HepG2 (cell line): ENCODE measurements around the gene PLAC9. TPM values are rescaled to one million over a fixed set of nuclear protein-coding genes. Genes with fewer than 3 reads are reported as not detected.

Experiments used
- ATAC-seq: fragments of 200-7000 bp; cut with Tn5 transposase; 3 replicates; pipeline ENCODE4 v1.9.1; 2020; ENCODE audit warnings: mild to moderate bottlenecking, moderate library complexity
- BruUV-seq: library from RNA; stranded (reverse); fragments of 400-500 nt; replicated peaks from 2 replicates; lab custom pipeline; 2021; lab: Mats Ljungman, UMichigan
- CTCF ChIA-PET: fragments of 300-600 bp; formaldehyde crosslinking; extraction: SDS; loops from one replicate; lab custom pipeline; 2021; ENCODE audit warnings: low total read pairs, inconsistent platforms, low intra/inter-chr PET ratio; lab: Yijun Ruan, JAX
- POLR2A ChIA-PET: fragments of 350-600 bp; sonication (Branson Sonifier 250); formaldehyde crosslinking; loops from one replicate; lab custom pipeline; 2020; ENCODE audit warnings: antibody characterized with exemption, inconsistent platforms; lab: Yijun Ruan, JAX
- DNase-seq: peaks from one replicate; pipeline ENCODE4 v3.0.0-alpha.2; 2015; ENCODE audit warnings: low spot score
- FAIRE-seq: peaks from 3 replicates; lab custom pipeline; 2011; peaks lifted over from hg19 to GRCh38; lab: Jason Lieb, UNC
- H2AFZ ChIP-seq: one replicate; pipeline ENCODE4 v1.6.1; 2011; ENCODE audit warnings: low read length, inconsistent platforms
- H3K27ac ChIP-seq: fragments of 300-600 bp; 3 replicates; pipeline ENCODE4 v1.8.0; 2011; ENCODE audit warnings: mixed run types, mild to moderate bottlenecking, mixed read lengths, low read length, inconsistent platforms; ENCODE audit not compliant: insufficient read depth; ENCODE audit errors: extremely low read length
- H3K27me3 ChIP-seq, 2 experiments: fragments of 200-600 bp in 1 of 2; 2 replicates in 1 of 2; 3 replicates in 1 of 2; pipeline versions ENCODE4 v1.6.0 to v1.8.0; 2011; ENCODE audit warnings: low read length in 2 of 2, mild to moderate bottlenecking in 2 of 2, moderate library complexity in 2 of 2, inconsistent platforms in 1 of 2; ENCODE audit not compliant: insufficient read depth in 2 of 2, control insufficient read depth in 1 of 2
- H3K36me3 ChIP-seq, 2 experiments: fragments of 200-600 bp in 1 of 2; replicated peaks in 1 of 2; 2 replicates in 1 of 2; 3 replicates in 1 of 2; pipeline versions ENCODE4 v1.5.1 to v1.8.0; 2011; ENCODE audit warnings: low read length in 2 of 2, inconsistent platforms in 1 of 2; ENCODE audit not compliant: insufficient read depth in 2 of 2, control insufficient read depth in 1 of 2
- H3K4me1 ChIP-seq: 2 replicates; pipeline ENCODE4 v1.5.1; 2012; ENCODE audit warnings: low read length, inconsistent platforms; ENCODE audit not compliant: insufficient read depth
- H3K4me2 ChIP-seq: 2 replicates; pipeline ENCODE4 v1.6.0; 2011; ENCODE audit warnings: low read depth, low read length, inconsistent platforms
- H3K4me3 ChIP-seq, 3 experiments: fragments of 200-600 bp in 1 of 3; sonication (generic), shearing (Covaris generic) in 1 of 3; replicated peaks in 1 of 3; 2 replicates each; pipeline ENCODE4 v1.5.1; 2011 to 2016; ENCODE audit warnings: low read length in 3 of 3, inconsistent platforms in 2 of 3, low read depth in 2 of 3, mild to moderate bottlenecking in 2 of 3, control low read depth in 1 of 3, mixed read lengths in 1 of 3; ENCODE audit not compliant: insufficient read depth in 1 of 3
- H3K79me2 ChIP-seq: one replicate; pipeline ENCODE4 v1.6.1; 2011; ENCODE audit warnings: low read length, inconsistent platforms; ENCODE audit not compliant: insufficient read depth
- H3K9ac ChIP-seq: 2 replicates; pipeline ENCODE4 v1.6.0; 2011; ENCODE audit warnings: mild to moderate bottlenecking, low read depth, low read length, inconsistent platforms; ENCODE audit not compliant: insufficient read depth
- H3K9me3 ChIP-seq: 2 replicates; pipeline ENCODE4 v1.5.1; 2012; ENCODE audit warnings: mild to moderate bottlenecking, low read length
- H4K20me1 ChIP-seq: 2 replicates; pipeline ENCODE4 v1.6.0; 2011; ENCODE audit warnings: inconsistent platforms, mild to moderate bottlenecking, low read length, moderate library complexity; ENCODE audit not compliant: insufficient read depth
- CENPBD1 ChIP-seq: sonication (generic); formaldehyde crosslinking; IDR thresholded peaks from 2 replicates; pipeline ENCODE4 v1.8.0; 2022; ENCODE audit warnings: missing genetic modification reagents, low read depth, mild to moderate bottlenecking, borderline replicate concordance
- FOSL2 ChIP-seq: sonication (generic); formaldehyde crosslinking; IDR thresholded peaks from 2 replicates; pipeline ENCODE4 v1.4.0; 2020; ENCODE audit warnings: missing genetic modification reagents
- GATAD2A ChIP-seq: IDR thresholded peaks from 2 replicates; pipeline ENCODE4 v1.6.1; 2016
- GPN1 ChIP-seq: sonication (generic); formaldehyde crosslinking; IDR thresholded peaks from 2 replicates; pipeline ENCODE4 v1.5.1; 2020; ENCODE audit warnings: missing genetic modification reagents, borderline replicate concordance
- MEIS1 ChIP-seq: sonication (generic); formaldehyde crosslinking; IDR thresholded peaks from 2 replicates; pipeline ENCODE4 v1.9.0; 2021; ENCODE audit warnings: mild to moderate bottlenecking, missing genetic modification reagents, moderate library complexity, borderline replicate concordance
- NFATC3 ChIP-seq: sonication (generic); formaldehyde crosslinking; IDR thresholded peaks from 2 replicates; pipeline ENCODE4 v1.5.1; 2020; ENCODE audit warnings: mild to moderate bottlenecking, missing genetic modification reagents
- POLR2AphosphoS5 ChIP-seq: IDR thresholded peaks from 2 replicates; pipeline ENCODE4 v1.6.1; 2012; ENCODE audit warnings: low read depth, low read length
- SSRP1 ChIP-seq: IDR thresholded peaks from 2 replicates; pipeline ENCODE4 v1.6.1; 2016; ENCODE audit warnings: control low read depth
- SUZ12 ChIP-seq: fragments of 150-350 bp; IDR thresholded peaks from 2 replicates; pipeline ENCODE4 v1.6.1; 2014; ENCODE audit warnings: low read depth, low read length
- TBX2 ChIP-seq: sonication (generic); formaldehyde crosslinking; IDR thresholded peaks from 2 replicates; pipeline ENCODE4 v1.5.0; 2020; ENCODE audit warnings: missing genetic modification reagents, mild to moderate bottlenecking, borderline replicate concordance
- ZFP82 ChIP-seq: sonication (generic); formaldehyde crosslinking; IDR thresholded peaks from 2 replicates; pipeline ENCODE4 v1.5.1; 2020; ENCODE audit warnings: mild to moderate bottlenecking, missing genetic modification reagents, borderline replicate concordance
- ZNF138 ChIP-seq: sonication (generic); formaldehyde crosslinking; IDR thresholded peaks from 2 replicates; pipeline ENCODE4 v1.5.0; 2020; ENCODE audit warnings: mild to moderate bottlenecking, low read depth, missing genetic modification reagents
- ZNF333 ChIP-seq: sonication (generic); formaldehyde crosslinking; IDR thresholded peaks from 2 replicates; pipeline ENCODE4 v1.4.0; 2020; ENCODE audit warnings: mild to moderate bottlenecking, missing genetic modification reagents, borderline replicate concordance
- ZNF354B ChIP-seq: sonication (generic); formaldehyde crosslinking; IDR thresholded peaks from 2 replicates; pipeline ENCODE4 v1.8.0; 2022; ENCODE audit warnings: mild to moderate bottlenecking, missing genetic modification reagents
- ZNF605 ChIP-seq: sonication (generic); formaldehyde crosslinking; IDR thresholded peaks from 2 replicates; pipeline ENCODE4 v1.8.0; 2022; ENCODE audit warnings: mild to moderate bottlenecking, missing genetic modification reagents
- ZSCAN25 ChIP-seq: sonication (generic); formaldehyde crosslinking; IDR thresholded peaks from 2 replicates; pipeline ENCODE4 v1.8.0; 2022; ENCODE audit warnings: mild to moderate bottlenecking, missing genetic modification reagents
- WGBS: methylation state at CpG from one replicate; pipeline ENCODE4 v1.1.6; 2017; ENCODE audit warnings: low lambda C conversion rate; 5-methylcytosine and 5-hydroxymethylcytosine counted together
- in situ Hi-C: cut with HindIII; loops from 2 replicates; pipeline ENCODE4 v1.10.0; 2017; ENCODE audit warnings: low pct_unique_long_range_greater_than_20kb; ENCODE audit not compliant: extremely low pct_ligation_motif_present
- intact Hi-C: fragments of 100-400 bp; cut with micrococcal nuclease; formaldehyde crosslinking; loops from one replicate; pipeline ENCODE4 v1.10.0; 2022; ENCODE audit not compliant: unreplicated experiment
- polyA plus RNA-seq, 8 experiments: library from polyadenylated mRNA; depleted of rRNA in 3 of 8; stranded (reverse) in 7 of 8; unstranded in 1 of 8; fragments of >200 nt; fragmentation: Illumina TruSeq in 4 of 8; extraction: Trizol in 4 of 8; gene quantifications; 2 replicates each; pipeline versions ENCODE4 v1.2.1 to v1.2.3, GENCODE V29; 2011 to 2016; ENCODE audit warnings: low read depth in 4 of 8, missing spikeins in 1 of 8, mixed read lengths in 1 of 8; ENCODE audit not compliant: insufficient read depth in 1 of 8
- total RNA-seq, 5 experiments: library from RNA; depleted of rRNA; stranded (reverse); fragments of >200 nt; fragmentation: Illumina TruSeq; extraction: Trizol; gene quantifications; 2 replicates each; pipeline ENCODE4 v1.2.3, GENCODE V29; 2016; ENCODE audit warnings: low read depth in 1 of 5
- TF ChIP-seq, protein P1 (sequence below): sonication (generic); IDR thresholded peaks from 2 replicates; pipeline ENCODE4 v1.6.1; 2016; ENCODE audit warnings: low read depth, borderline replicate concordance
- TF ChIP-seq, protein P2 (sequence below): sonication (generic); formaldehyde crosslinking; IDR thresholded peaks from 2 replicates; pipeline ENCODE4 v1.4.0; 2020; ENCODE audit warnings: missing genetic modification reagents, borderline replicate concordance

The PLAC9 gene
- total and polyA plus RNA-seq, 2 of the 13 experiments (the other 11 are each of a cell fraction or from before 2014, with no cell fraction given) = not detected

DNA sequence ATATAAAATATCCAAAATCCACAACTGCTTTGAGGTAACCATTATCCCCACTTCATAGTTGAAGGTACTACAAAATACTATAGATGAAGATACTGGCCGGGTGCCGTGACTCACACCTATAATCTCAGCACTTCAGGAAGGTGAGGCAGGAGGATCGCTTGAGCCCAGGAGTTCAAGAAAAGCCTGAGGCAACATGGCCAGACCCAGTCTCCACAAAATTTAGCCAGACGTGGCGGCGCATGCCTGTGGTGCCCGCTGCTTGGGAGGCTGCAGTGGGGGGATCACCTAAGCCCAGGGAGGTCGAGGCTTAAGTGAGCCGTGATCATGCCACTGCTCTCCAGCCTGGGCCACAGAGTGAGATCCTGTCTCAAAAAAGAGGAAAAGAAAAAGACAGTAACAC is 32.4 kb upstream of the PLAC9 start (continued):
- TF ChIP-seq ZNF605 (CRISPR knock-in tag) (no peak), SUZ12 (no peak), GPN1 (no peak)
- TF ChIP-seq, protein P1, sequence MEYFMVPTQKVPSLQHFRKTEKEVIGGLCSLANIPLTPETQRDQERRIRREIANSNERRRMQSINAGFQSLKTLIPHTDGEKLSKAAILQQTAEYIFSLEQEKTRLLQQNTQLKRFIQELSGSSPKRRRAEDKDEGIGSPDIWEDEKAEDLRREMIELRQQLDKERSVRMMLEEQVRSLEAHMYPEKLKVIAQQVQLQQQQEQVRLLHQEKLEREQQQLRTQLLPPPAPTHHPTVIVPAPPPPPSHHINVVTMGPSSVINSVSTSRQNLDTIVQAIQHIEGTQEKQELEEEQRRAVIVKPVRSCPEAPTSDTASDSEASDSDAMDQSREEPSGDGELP = no peak

DNA sequence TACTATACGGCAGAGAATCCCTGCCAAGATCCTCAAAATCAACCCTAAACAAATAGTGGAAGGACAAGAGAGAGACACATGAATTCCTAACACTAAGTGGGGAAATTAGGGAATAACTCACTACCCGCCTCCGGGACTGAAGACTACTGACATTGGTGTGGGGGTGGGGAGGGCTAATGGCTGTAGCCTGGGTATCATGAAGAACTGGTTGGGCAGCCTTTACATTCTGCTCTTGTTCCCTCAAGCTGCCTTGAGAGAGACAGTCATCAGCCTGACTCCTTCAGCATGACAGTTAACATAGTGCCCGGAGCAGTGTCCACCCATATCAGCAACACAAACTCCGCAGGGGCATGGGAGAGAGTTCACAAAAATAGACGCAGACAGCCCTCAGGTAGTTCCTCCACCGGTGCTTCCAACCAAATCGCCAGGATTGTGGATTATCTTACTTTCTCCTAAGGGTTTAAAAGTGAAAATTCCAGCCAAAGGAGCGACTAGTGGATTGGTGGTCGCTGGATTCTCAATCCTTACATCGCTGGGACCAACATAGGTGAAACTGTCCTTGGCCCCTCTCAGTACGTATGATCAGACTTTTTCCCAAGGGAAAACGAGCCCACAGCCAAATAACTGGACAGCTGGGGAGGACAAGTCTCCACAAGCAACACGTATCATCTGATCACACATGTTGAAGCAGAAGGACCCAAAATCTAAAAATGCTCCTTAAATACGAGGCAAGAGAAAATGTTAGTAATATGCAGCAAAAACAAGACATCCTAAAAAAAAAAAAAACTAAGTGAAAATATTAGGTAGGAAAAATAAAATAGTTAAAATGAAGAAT is 31.5 kb upstream of the PLAC9 start:
- no peak overlapping the region for H3K27ac ChIP-seq
- H3K79me2 ChIP-seq = no peaks in the 10 kb centered on the region
- TF ChIP-seq NFATC3 (CRISPR knock-in tag) = no peak
- no peak for TF ChIP-seq GATAD2A (CRISPR knock-in tag)
- no peak for TF ChIP-seq ZSCAN25 (CRISPR knock-in tag)
- TF ChIP-seq TBX2 (CRISPR knock-in tag) = no peak
- no peak for TF ChIP-seq SSRP1 (CRISPR knock-in tag)
- no peak for TF ChIP-seq ZNF138 (CRISPR knock-in tag)
- TF ChIP-seq POLR2AphosphoS5 = no peak
- no peak for TF ChIP-seq ZNF354B (CRISPR knock-in tag)
- TF ChIP-seq ZNF333 = no peak
- TF ChIP-seq, protein P2, sequence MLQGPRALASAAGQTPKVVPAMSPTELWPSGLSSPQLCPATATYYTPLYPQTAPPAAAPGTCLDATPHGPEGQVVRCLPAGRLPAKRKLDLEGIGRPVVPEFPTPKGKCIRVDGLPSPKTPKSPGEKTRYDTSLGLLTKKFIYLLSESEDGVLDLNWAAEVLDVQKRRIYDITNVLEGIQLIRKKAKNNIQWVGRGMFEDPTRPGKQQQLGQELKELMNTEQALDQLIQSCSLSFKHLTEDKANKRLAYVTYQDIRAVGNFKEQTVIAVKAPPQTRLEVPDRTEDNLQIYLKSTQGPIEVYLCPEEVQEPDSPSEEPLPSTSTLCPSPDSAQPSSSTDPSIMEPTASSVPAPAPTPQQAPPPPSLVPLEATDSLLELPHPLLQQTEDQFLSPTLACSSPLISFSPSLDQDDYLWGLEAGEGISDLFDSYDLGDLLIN (CRISPR knock-in tag) = no peak
- TF ChIP-seq FOSL2 (CRISPR knock-in tag) = no peak
- no peak for TF ChIP-seq MEIS1 (CRISPR knock-in tag)
- no peak for TF ChIP-seq CENPBD1 (CRISPR knock-in tag)
- TF ChIP-seq ZFP82 = no peak
- no peak overlapping the region for H3K9ac ChIP-seq
- H3K4me2 ChIP-seq = no peak overlapping the region
- H3K4me1 ChIP-seq = peaks cover 12% of the 10 kb centered on the region; the same call in 1 of the 2 replicates
- ChIA-PET POLR2A (no interaction called here), CTCF (no interaction called here)
- intact Hi-C loops = no loop called here
- DNase-seq (no peak), ATAC-seq (no peak), FAIRE-seq (no peak)
- H3K27me3 ChIP-seq = no peaks in the 10 kb centered on the region
- no TSS peak for BruUV-seq
- H3K4me3 ChIP-seq = no peak overlapping the region
- in situ Hi-C loops = no loop called here
- no peak overlapping the region for H2AFZ ChIP-seq
- WGBS = 67% methylated on average over 15 of the region's 15 CpGs
- no peaks in the 10 kb centered on the region for H3K36me3 ChIP-seq
- no peaks in the 10 kb centered on the region for H4K20me1 ChIP-seq
- no peaks in the 10 kb centered on the region for H3K9me3 ChIP-seq
